ENCODE measurements around the gene NR1H3. TPM values are rescaled to one million over a fixed set of nuclear protein-coding genes. Genes with fewer than 3 reads are reported as not detected.

The NR1H3 gene
- total RNA-seq, 2 experiments from 2014 or later = 13.0 to 14.0 TPM

DNA sequence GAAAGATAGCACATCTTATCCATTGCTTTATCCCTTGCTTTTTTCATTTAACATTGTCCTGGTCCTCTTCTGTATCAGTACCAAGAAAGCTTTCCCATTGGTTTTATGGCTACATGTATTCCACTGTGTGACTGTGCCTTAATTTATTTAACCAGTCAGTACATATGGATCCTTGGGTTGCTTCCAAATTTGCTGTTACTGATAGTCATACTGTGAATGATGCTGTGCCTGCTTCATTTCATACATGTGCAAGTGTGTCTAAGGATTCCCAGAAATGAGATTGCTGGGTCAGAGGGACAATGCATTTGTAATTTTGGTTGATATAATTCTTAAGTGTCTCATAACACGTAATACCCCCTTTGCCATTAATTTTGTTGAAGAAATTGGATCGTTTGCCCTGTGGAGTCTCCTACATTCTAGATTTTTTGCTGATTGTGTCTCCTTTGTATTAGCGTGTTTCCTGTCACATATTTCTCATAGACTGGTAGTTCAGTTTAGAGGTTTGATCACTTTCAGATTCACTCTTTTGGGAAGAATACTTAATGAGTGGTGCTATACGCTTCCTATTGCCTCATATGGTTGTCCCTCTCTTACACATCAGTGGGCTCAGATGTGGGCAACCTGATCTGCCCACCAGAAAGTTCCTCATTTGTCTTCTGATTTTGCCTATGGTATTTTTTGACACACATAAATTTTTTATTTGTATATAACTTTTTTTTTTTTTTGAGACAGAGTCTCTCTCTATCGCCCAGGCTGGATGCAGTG lies 59.5 kb downstream of the NR1H3 start:
- Mint-ChIP-seq H3K36me3 (peaks cover 17% of the 10 kb centered on the region), H3K4me1 (ENCODE audit: low read depth) (peaks cover 9% of the 10 kb centered on the region), H3K4me3 (no peak overlapping the region), H3K9me3 (no peaks in the 10 kb centered on the region), H3K27ac (peak overlapping the region; percentile 50), H3K27me3 (no peaks in the 10 kb centered on the region)
- CTCF ChIA-PET = no interaction called here
- no peak for DNase-seq
- POLR2A ChIA-PET = no interaction called here
- intact Hi-C loops (cut with micrococcal nuclease) = no loop called here

DNA sequence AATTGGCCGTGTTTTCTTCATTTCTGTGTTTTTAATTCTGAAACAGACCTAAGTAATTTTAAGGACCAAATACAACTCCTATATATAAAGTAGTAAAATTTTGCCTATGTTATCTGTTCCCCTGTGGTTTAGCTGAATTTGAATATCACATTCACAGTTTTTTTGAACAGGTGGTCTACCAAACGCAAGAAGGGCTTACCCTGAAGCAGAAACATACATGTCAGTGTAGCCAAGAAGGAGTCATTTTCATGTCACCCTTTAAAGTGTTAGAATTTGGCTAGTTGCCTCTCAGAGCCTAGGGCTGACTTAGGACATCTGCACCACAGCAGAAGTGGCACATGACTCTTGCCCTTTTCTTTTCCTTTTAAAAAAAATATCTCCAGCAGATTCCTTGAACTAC lies 60.4 kb downstream of the NR1H3 start:
- Mint-ChIP-seq H3K4me3 (no peak overlapping the region), H3K27me3 (no peaks in the 10 kb centered on the region), H3K4me1 (ENCODE audit: low read depth) (peaks cover 9% of the 10 kb centered on the region), H3K36me3 (peaks cover 17% of the 10 kb centered on the region), H3K9me3 (no peaks in the 10 kb centered on the region), H3K27ac (no peak overlapping the region)
- ChIA-PET CTCF (no interaction called here), POLR2A (interaction anchor here (0.7 kb wide), 1 partner anchor 89 kb away, joined by 4 read pairs; no protein-coding TSS in a partner anchor)
- intact Hi-C loops (cut with micrococcal nuclease) = no loop called here
- no peak for DNase-seq

Other genes starting within 250 kb of the NR1H3 start
- gene ARFGAP2, start 81.1 kb upstream of the NR1H3 start, total RNA-seq = 10 to 100 TPM; 66.5 to 66.6 TPM
- gene PACSIN3, start 71.6 kb upstream of the NR1H3 start, total RNA-seq = 1 to 10 TPM; 5.3 to 6.0 TPM
- gene DDB2, start 43.0 kb upstream of the NR1H3 start, total RNA-seq = 100 to 1,000 TPM; 194 to 198 TPM
- 10 to 100 TPM; 10.1 to 12.2 TPM for gene ACP2, start 9.2 kb upstream of the NR1H3 start, total RNA-seq
- gene MADD, start 12.1 kb downstream of the NR1H3 start, total RNA-seq = 10 to 100 TPM; 58.2 to 62.1 TPM
- gene MYBPC3, start 94.7 kb downstream of the NR1H3 start, total RNA-seq = not detected
- gene SPI1, start 120.6 kb downstream of the NR1H3 start, total RNA-seq = not detected
- 10 to 100 TPM; 17.7 to 18.0 TPM for gene SLC39A13, start 150.6 kb downstream of the NR1H3 start, total RNA-seq
- gene PSMC3, start 168.4 kb downstream of the NR1H3 start, total RNA-seq = 100 to 1,000 TPM; 143 to 148 TPM
- under 1 TPM in 1 of 2 experiments, not detected in 1; 0.22 TPM for gene RAPSN, start 191.1 kb downstream of the NR1H3 start, total RNA-seq

All from activated CD4-positive, alpha-beta memory T cell treated with anti-CD3 and anti-CD28 coated beads for 36 hours (primary cell).